Nephron (organoid): ENCODE results near the gene SEMA5A.
A peak's percentile ranks its signal among the peaks of the same experiment; 100 is the strongest.

Experiments used
- H3K27ac Mint-ChIP-seq, 3 experiments: 2 replicates each; pipeline ENCODE4 v1.8.0; 2020; ENCODE audit warnings: mixed read lengths in 3 of 3, mild to moderate bottlenecking in 2 of 3, moderate library complexity in 1 of 3
- H3K27me3 Mint-ChIP-seq: 2 replicates; pipeline ENCODE4 v1.8.0; 2021; ENCODE audit warnings: low read depth, mild to moderate bottlenecking, moderate library complexity, mixed read lengths
- H3K36me3 Mint-ChIP-seq: 2 replicates; pipeline ENCODE4 v1.8.0; 2020; ENCODE audit warnings: low read depth, mixed read lengths
- H3K4me1 Mint-ChIP-seq: 2 replicates; pipeline ENCODE4 v1.8.0; 2020; ENCODE audit warnings: mixed read lengths
- H3K4me3 Mint-ChIP-seq, 3 experiments: 2 replicates each; pipeline ENCODE4 v1.8.0; 2020; ENCODE audit warnings: mild to moderate bottlenecking in 3 of 3, mixed read lengths in 3 of 3, moderate library complexity in 2 of 3
- H3K9me3 Mint-ChIP-seq: 2 replicates; pipeline ENCODE4 v1.8.0; 2020; ENCODE audit warnings: mixed read lengths
- TF ChIP-seq, protein P1 (sequence below), 3 experiments: fragments of 200-600 bp; sonication (generic); IDR thresholded peaks; one replicate each; pipeline ENCODE4 v1.5.0; 2021; ENCODE audit warnings: antibody characterized with exemption in 3 of 3; ENCODE audit not compliant: unreplicated experiment in 3 of 3

The SEMA5A gene

GRCh38 chr5:9467199-9468059 is 78.4 kb downstream of the SEMA5A start:
- Mint-ChIP-seq H3K36me3 (no peaks in the 10 kb centered on the region), H3K27me3 (no peaks in the 10 kb centered on the region), H3K27ac (peak overlapping the region; percentile 44 to 77 (median 72)), H3K9me3 (no peaks in the 10 kb centered on the region), H3K4me3 (no peak overlapping the region), H3K4me1 (peaks cover 20% of the 10 kb centered on the region)
- TF ChIP-seq, protein P1, sequence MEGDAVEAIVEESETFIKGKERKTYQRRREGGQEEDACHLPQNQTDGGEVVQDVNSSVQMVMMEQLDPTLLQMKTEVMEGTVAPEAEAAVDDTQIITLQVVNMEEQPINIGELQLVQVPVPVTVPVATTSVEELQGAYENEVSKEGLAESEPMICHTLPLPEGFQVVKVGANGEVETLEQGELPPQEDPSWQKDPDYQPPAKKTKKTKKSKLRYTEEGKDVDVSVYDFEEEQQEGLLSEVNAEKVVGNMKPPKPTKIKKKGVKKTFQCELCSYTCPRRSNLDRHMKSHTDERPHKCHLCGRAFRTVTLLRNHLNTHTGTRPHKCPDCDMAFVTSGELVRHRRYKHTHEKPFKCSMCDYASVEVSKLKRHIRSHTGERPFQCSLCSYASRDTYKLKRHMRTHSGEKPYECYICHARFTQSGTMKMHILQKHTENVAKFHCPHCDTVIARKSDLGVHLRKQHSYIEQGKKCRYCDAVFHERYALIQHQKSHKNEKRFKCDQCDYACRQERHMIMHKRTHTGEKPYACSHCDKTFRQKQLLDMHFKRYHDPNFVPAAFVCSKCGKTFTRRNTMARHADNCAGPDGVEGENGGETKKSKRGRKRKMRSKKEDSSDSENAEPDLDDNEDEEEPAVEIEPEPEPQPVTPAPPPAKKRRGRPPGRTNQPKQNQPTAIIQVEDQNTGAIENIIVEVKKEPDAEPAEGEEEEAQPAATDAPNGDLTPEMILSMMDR (IDR thresholded peaks at IDR 0.05; ENCODE audit: unreplicated experiment in 3 of 3), result no peak

DNA sequence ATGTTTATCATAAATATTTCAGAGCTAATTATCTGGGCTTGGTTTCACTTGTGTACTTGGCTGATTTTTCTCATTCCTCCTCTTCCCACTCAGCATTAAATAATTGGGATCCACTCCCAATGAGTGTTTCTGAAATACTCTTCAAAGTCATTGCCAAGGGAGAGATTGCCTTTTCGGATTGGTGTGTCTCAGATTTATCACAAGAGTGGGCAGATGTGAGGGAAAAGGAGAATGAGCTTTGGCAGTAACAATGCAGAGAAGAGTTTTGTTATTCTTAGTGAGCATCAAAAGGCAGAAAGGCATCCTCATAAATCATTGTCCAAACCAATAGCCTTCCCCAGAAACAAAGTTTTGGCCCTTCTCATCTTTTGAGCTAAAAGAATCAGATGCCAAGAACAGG is 79.2 kb downstream of the SEMA5A start:
- Mint-ChIP-seq H3K27me3 (no peaks in the 10 kb centered on the region), H3K36me3 (no peaks in the 10 kb centered on the region), H3K4me3 (no peak overlapping the region), H3K4me1 (peaks cover 14% of the 10 kb centered on the region), H3K27ac (peak overlapping the region in 2 of 3 experiments; percentile 34 to 77), H3K9me3 (no peaks in the 10 kb centered on the region)
- TF ChIP-seq, protein P1 (IDR thresholded peaks at IDR 0.05; ENCODE audit: unreplicated experiment in 3 of 3), result no peak

DNA sequence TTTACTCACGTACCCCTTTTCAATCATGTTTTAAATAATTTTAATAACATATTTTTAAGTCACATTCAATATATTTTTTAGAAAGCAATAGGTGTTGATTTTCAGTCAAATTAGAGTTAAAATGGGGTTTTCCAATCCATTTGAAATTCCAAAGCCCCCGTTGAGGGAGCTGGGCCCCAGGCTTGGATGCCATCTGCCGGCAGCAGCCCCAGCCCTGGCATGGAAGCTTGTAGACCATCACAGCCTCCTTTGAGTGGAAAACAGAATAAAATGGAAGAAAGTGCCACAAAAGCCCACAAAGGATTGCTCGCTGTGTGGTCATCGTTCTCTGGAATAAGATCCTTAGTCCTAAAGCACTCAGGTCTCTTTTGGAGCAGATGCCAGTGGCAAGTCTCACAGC is 81.4 kb downstream of the SEMA5A start:
- no peaks in the 10 kb centered on the region for H3K36me3 Mint-ChIP-seq
- no peak overlapping the region for H3K4me3 Mint-ChIP-seq
- H3K9me3 Mint-ChIP-seq, result no peaks in the 10 kb centered on the region
- no peak overlapping the region for H3K27ac Mint-ChIP-seq
- H3K4me1 Mint-ChIP-seq, result peaks cover 14% of the 10 kb centered on the region
- TF ChIP-seq, protein P1 (IDR thresholded peaks at IDR 0.05; ENCODE audit: unreplicated experiment in 3 of 3), result no peak
- no peaks in the 10 kb centered on the region for H3K27me3 Mint-ChIP-seq

GRCh38 chr5:9462109-9462508 is 83.8 kb downstream of the SEMA5A start:
- Mint-ChIP-seq H3K27me3 (peaks cover 4% of the 10 kb centered on the region), H3K4me3 (no peak overlapping the region), H3K36me3 (peaks cover 4% of the 10 kb centered on the region), H3K9me3 (peaks cover 3% of the 10 kb centered on the region), H3K4me1 (peaks cover 9% of the 10 kb centered on the region), H3K27ac (no peak overlapping the region)
- TF ChIP-seq, protein P1 (IDR thresholded peaks at IDR 0.05; ENCODE audit: unreplicated experiment in 3 of 3), result no peak

DNA sequence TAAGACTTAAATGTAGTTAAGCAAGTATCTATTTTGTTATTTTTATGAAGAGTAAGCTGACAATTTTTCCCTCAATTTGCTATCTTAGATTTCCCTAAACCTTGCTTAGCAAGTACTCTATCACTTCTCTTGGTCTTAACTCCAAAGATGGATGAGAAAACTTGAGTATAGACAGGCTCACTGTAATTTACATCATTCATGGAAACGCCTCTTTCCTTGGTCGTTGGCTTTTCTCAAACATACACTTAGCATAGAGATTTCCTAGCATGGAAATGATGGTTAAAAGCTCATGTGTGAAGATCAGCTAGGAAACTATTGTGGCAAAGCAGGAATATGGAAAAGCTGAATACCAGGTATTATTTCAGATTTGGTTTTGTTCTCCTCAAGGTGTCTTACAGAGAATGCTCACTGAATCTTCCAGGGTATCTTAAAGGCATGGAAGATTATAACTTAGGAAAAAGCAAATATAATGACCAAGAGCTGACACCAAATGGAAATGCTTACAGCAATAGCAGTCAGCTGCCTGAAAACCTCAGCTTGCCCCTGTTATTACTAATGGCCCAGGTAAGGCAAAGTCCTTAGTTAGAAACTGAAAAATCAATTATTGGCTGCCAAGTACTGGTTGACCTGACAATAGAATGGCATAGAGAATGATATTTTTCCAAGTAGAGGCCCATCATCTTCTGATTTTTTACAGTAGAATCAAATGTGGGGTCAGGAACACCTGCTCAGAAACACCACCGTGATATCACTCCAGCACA is 84.8 kb downstream of the SEMA5A start:
- Mint-ChIP-seq H3K36me3 (peaks cover 4% of the 10 kb centered on the region), H3K9me3 (peaks cover 3% of the 10 kb centered on the region), H3K4me3 (no peak overlapping the region), H3K4me1 (peaks cover 11% of the 10 kb centered on the region), H3K27me3 (peaks cover 4% of the 10 kb centered on the region), H3K27ac (no peak overlapping the region)
- TF ChIP-seq, protein P1 (IDR thresholded peaks at IDR 0.05; ENCODE audit: unreplicated experiment in 3 of 3), result no peak
